ENCODE data around the gene NUDT1.

GRCh38 chr7:2230882-2231281 lies 11.1 kb upstream of the NUDT1 start:
- TF ChIP-seq PRRX2 (CRISPR knock-in tag; IDR thresholded peaks at IDR 0.05) (no peak), FOXK1 (CRISPR knock-in tag; IDR thresholded peaks at IDR 0.05) (no peak), ETV6 (CRISPR knock-in tag; IDR thresholded peaks at IDR 0.05) (no peak), NR2C2 (CRISPR knock-in tag; IDR thresholded peaks at IDR 0.05) (no peak), OVOL2 (CRISPR knock-in tag; IDR thresholded peaks at IDR 0.05; ENCODE audit: borderline replicate concordance) (no peak), CTCF (IDR thresholded peaks at IDR 0.05) (no peak), CREB1 (CRISPR knock-in tag; IDR thresholded peaks at IDR 0.05) (no peak), USF2 (CRISPR knock-in tag; IDR thresholded peaks at IDR 0.05) (no peak), SP1 (CRISPR knock-in tag; conservative IDR thresholded peaks at IDR 0.05) (no peak), ZNF423 (CRISPR knock-in tag; IDR thresholded peaks at IDR 0.05) (no peak)
